HCT116 (cell line): Measurements from ENCODE around the gene NRP1.

ENCODE experiments used
- CBX3 ChIP-seq: IDR thresholded peaks from 2 replicates; pipeline ENCODE4 v1.6.1; 2012; ENCODE audit warnings: low read depth
- POLR2A ChIP-seq: IDR thresholded peaks from 2 replicates; pipeline ENCODE4 v1.7.0; 2011; ENCODE audit warnings: borderline replicate concordance; ENCODE audit not compliant: insufficient read depth, insufficient read length; ENCODE audit errors: extremely low read depth
- POLR2AphosphoS5 ChIP-seq: IDR thresholded peaks from 2 replicates; pipeline ENCODE4 v1.6.1; 2011; ENCODE audit warnings: mild to moderate bottlenecking, low read depth, low read length, moderate library complexity
- TF ChIP-seq, protein P1 (sequence below), 3 experiments: fragments of 200-600 bp in 1 of 3; sonication (generic) in 1 of 3; IDR thresholded peaks in 2 of 3; conservative IDR thresholded peaks in 1 of 3; 2 replicates each; pipeline ENCODE4 v1.5.1; 2012 to 2017; ENCODE audit warnings: low read depth in 2 of 3, low read length in 2 of 3, antibody characterized with exemption in 1 of 3, borderline replicate concordance in 1 of 3, control low read depth in 1 of 3, mild to moderate bottlenecking in 1 of 3, mixed read lengths in 1 of 3, mixed run types in 1 of 3, moderate library complexity in 1 of 3; ENCODE audit not compliant: insufficient read depth in 1 of 3

DNA sequence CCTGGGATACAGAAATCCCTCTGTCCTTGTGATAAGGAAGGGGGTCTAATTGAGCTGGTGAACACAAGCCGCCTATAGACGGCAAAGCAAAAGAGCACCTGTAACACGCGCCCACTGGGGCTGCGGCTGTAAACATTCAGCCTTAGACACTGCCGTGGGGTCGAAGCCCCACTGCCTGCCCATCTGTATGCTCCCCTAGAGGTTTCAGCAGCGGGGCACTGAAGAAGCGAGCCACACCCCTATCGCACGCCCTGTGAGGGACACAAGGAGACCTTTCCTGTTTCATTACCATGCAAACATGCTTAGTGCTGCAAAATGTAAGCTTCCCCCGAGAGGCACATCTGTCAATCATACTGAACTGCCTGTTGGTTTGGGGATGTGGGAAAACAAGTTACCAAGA lies 82.1 kb downstream of the NRP1 start:
- TF ChIP-seq, protein P1, sequence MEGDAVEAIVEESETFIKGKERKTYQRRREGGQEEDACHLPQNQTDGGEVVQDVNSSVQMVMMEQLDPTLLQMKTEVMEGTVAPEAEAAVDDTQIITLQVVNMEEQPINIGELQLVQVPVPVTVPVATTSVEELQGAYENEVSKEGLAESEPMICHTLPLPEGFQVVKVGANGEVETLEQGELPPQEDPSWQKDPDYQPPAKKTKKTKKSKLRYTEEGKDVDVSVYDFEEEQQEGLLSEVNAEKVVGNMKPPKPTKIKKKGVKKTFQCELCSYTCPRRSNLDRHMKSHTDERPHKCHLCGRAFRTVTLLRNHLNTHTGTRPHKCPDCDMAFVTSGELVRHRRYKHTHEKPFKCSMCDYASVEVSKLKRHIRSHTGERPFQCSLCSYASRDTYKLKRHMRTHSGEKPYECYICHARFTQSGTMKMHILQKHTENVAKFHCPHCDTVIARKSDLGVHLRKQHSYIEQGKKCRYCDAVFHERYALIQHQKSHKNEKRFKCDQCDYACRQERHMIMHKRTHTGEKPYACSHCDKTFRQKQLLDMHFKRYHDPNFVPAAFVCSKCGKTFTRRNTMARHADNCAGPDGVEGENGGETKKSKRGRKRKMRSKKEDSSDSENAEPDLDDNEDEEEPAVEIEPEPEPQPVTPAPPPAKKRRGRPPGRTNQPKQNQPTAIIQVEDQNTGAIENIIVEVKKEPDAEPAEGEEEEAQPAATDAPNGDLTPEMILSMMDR (IDR thresholded peaks at IDR 0.05 in 2 of 3, conservative IDR thresholded peaks at IDR 0.05 in 1 of 3; ENCODE audit: borderline replicate concordance in 1 of 3, insufficient read depth in 1 of 3, low read depth in 2 of 3, low read length in 2 of 3), result no peak
- no peak for TF ChIP-seq CBX3
- no peak for TF ChIP-seq POLR2A
- no peak for TF ChIP-seq POLR2AphosphoS5
